Measurements from ENCODE around the gene SPDYE4. TPM values are rescaled to one million over a fixed set of nuclear protein-coding genes. Genes with fewer than 3 reads are reported as not detected.

SPDYE4 gene
- polyA plus RNA-seq, 1 of the 3 experiments (the other 2 are of a cell fraction): not detected

- Histone ChIP-seq H3K4me1 (ENCODE audit: control insufficient read depth in 1 of 2, insufficient read depth in 2 of 2, low read depth in 1 of 2, low read length in 1 of 2) (peaks cover 0 to 4% of the 10 kb centered on the region in 2 experiments; a peak in 1 of 4 replicates), H3K9ac (no peak overlapping the region), H3K9me2 (no peaks in the 10 kb centered on the region), H3K79me2 (ENCODE audit: insufficient read depth) (no peaks in the 10 kb centered on the region), H3K9me3 (no peaks in the 10 kb centered on the region), H2AFZ (ENCODE audit: low read depth) (no peak overlapping the region), H3K27me3 (ENCODE audit: insufficient read depth) (no peaks in the 10 kb centered on the region), H3K36me3 (replicated peaks in 1 of 2; ENCODE audit: control insufficient read depth in 1 of 2, insufficient read depth in 2 of 2, low read length in 1 of 2) (no peaks in the 10 kb centered on the region), H3K4me3 (ENCODE audit: low read depth in 2 of 2, low read length in 1 of 2) (no peak overlapping the region), H4K20me1 (ENCODE audit: insufficient read depth) (no peaks in the 10 kb centered on the region), H3F3A (replicated peaks; ENCODE audit: insufficient read depth) (no peaks in the 10 kb centered on the region), H3K4me2 (no peak overlapping the region), H3K27ac (ENCODE audit: low read depth in 2 of 2, low read length in 1 of 2) (no peak overlapping the region)
- WGBS (ENCODE audit: low lambda C conversion rate): 87% methylated on average over 15 of the region's 17 CpGs
- ChIA-PET CTCF (interaction anchor here (0.7 kb wide), 1 partner anchor 184 kb away, joined by 3 read pairs; no protein-coding TSS in a partner anchor), POLR2A (interaction anchor here (0.6 kb wide), 1 partner anchor 31 kb away, joined by 3 read pairs; no protein-coding TSS in a partner anchor)
- TF ChIP-seq CTCF (IDR thresholded peaks at IDR 0.05) (no peak), JUND (IDR thresholded peaks at IDR 0.05) (no peak), FOXJ3 (CRISPR knock-in tag; IDR thresholded peaks at IDR 0.05) (no peak), CHD2 (IDR thresholded peaks at IDR 0.05; ENCODE audit: low read length, partially characterized antibody) (no peak), GATA2 (CRISPR knock-in tag; IDR thresholded peaks at IDR 0.05) (no peak), PBX3 (IDR thresholded peaks at IDR 0.05) (no peak), POLR2AphosphoS5 (IDR thresholded peaks at IDR 0.05; ENCODE audit: low read depth, low read length) (no peak)
- TF ChIP-seq, protein P1, sequence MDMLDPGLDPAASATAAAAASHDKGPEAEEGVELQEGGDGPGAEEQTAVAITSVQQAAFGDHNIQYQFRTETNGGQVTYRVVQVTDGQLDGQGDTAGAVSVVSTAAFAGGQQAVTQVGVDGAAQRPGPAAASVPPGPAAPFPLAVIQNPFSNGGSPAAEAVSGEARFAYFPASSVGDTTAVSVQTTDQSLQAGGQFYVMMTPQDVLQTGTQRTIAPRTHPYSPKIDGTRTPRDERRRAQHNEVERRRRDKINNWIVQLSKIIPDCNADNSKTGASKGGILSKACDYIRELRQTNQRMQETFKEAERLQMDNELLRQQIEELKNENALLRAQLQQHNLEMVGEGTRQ (IDR thresholded peaks at IDR 0.05; ENCODE audit: borderline replicate concordance, low read depth, low read length): no peak
- no peak for DNase-seq
Observed at GRCh38 chr17:8741366-8741765, 17.0 kb downstream of the SPDYE4 start.

DNA sequence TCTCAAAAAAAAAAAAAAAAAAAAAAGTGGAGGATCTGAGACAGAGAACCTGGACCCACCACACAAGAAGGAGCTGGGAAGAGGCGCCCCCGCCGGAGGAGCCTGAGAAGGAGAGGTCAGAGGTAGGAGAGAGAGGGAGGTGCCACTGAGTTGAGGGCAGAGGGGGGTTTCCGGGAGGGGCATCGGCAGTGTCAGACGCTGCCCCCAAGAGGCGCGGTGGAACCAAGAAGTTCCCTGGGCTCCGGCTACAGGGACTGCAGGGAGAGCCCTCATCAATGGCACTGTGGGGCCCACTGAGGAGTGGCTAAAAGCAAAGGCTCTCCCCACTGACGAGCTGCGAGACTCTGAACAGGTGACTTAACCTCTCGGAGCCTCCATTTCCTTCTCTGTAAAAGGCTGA is 17.9 kb downstream of the SPDYE4 start:
- no peak overlapping the region for H3K9ac ChIP-seq
- POLR2A ChIA-PET: no interaction called here
- no peaks in the 10 kb centered on the region for H3F3A ChIP-seq (replicated peaks; ENCODE audit: insufficient read depth)
- H3K27ac ChIP-seq (ENCODE audit: low read depth in 2 of 2, low read length in 1 of 2): no peak overlapping the region
- H3K9me3 ChIP-seq: no peaks in the 10 kb centered on the region
- DNase-seq: no peak
- WGBS (ENCODE audit: low lambda C conversion rate): 79% methylated on average over 9 of the region's 12 CpGs
- no peaks in the 10 kb centered on the region for H3K9me2 ChIP-seq
- H3K4me2 ChIP-seq: no peak overlapping the region
- no peak overlapping the region for H3K4me3 ChIP-seq (ENCODE audit: low read depth in 2 of 2, low read length in 1 of 2)
- no peaks in the 10 kb centered on the region for H3K79me2 ChIP-seq (ENCODE audit: insufficient read depth)
- H3K4me1 ChIP-seq (ENCODE audit: control insufficient read depth in 1 of 2, insufficient read depth in 2 of 2, low read depth in 1 of 2, low read length in 1 of 2): no peaks in the 10 kb centered on the region; a peak in 1 of 4 replicates
- H3K36me3 ChIP-seq (replicated peaks in 1 of 2; ENCODE audit: control insufficient read depth in 1 of 2, insufficient read depth in 2 of 2, low read length in 1 of 2): no peaks in the 10 kb centered on the region
- CTCF ChIA-PET: no interaction called here
- no peak overlapping the region for H2AFZ ChIP-seq (ENCODE audit: low read depth)
- no peaks in the 10 kb centered on the region for H3K27me3 ChIP-seq (ENCODE audit: insufficient read depth)
- no peaks in the 10 kb centered on the region for H4K20me1 ChIP-seq (ENCODE audit: insufficient read depth)
- no peak for TF ChIP-seq RCOR1 (IDR thresholded peaks at IDR 0.05; ENCODE audit: low read length)
- TF ChIP-seq RAD21 (IDR thresholded peaks at IDR 0.05; ENCODE audit: low read length): peak; percentile 12; the same call in 1 of the 2 replicates
